Thoracic aorta (tissue), 2 donors: ENCODE measurements around the gene EMSY. TPM values are rescaled to one million over a fixed set of nuclear protein-coding genes. Genes with fewer than 3 reads are reported as not detected.

ENCODE experiments used
- ATAC-seq: fragments of 150-250 bp; one replicate; pipeline ENCODE4 v1.8.0; 2017; ENCODE audit warnings: low read depth; ENCODE audit not compliant: insufficient number of reproducible peaks, low FRiP score
- DNase-seq: peaks from one replicate; pipeline ENCODE4 v3.0.0-alpha.2; 2020; ENCODE audit warnings: low spot score
- H3K27ac ChIP-seq, 2 donors: fragments of 200-600 bp; sonication (generic); 1 replicate in 1 of 2; 2 replicates in 1 of 2; pipeline ENCODE4 v1.5.1; 2016; ENCODE audit warnings: mild to moderate bottlenecking in 2 of 2, moderate library complexity in 2 of 2
- H3K27me3 ChIP-seq: fragments of 200-600 bp; sonication (generic); replicated peaks from 2 replicates; pipeline ENCODE4 v1.6.0; 2016; ENCODE audit warnings: mild to moderate bottlenecking; ENCODE audit not compliant: insufficient read depth
- H3K36me3 ChIP-seq: fragments of 200-600 bp; sonication (generic); one replicate; pipeline ENCODE4 v1.5.1; 2016
- H3K4me1 ChIP-seq, 2 donors: fragments of 200-600 bp; sonication (generic); 1 replicate in 1 of 2; 2 replicates in 1 of 2; pipeline versions ENCODE4 v1.5.1 to v1.6.0; 2016; ENCODE audit warnings: low read depth in 2 of 2, mild to moderate bottlenecking in 1 of 2; ENCODE audit not compliant: control insufficient read depth in 1 of 2
- H3K4me3 ChIP-seq: fragments of 200-600 bp; sonication (generic); 2 replicates; pipeline ENCODE4 v1.5.1; 2016; ENCODE audit warnings: mild to moderate bottlenecking
- H3K9me3 ChIP-seq: fragments of 200-600 bp; sonication (generic); 2 replicates; pipeline ENCODE4 v1.5.1; 2016
- total RNA-seq, 2 donors: library from RNA; depleted of rRNA; stranded (reverse); fragments of >200 nt; gene quantifications; one replicate each; pipeline versions ENCODE4 v1.1.0 to v1.2.3, GENCODE V29; 2016
- TF ChIP-seq, protein P1 (sequence below): fragments of 200-600 bp; sonication (generic); IDR thresholded peaks from one replicate; pipeline ENCODE4 v1.5.1; 2019; ENCODE audit warnings: antibody characterized with exemption

EMSY gene
- total RNA-seq, 2 donors from 2014 or later: 53.5 to 73.2 TPM

DNA sequence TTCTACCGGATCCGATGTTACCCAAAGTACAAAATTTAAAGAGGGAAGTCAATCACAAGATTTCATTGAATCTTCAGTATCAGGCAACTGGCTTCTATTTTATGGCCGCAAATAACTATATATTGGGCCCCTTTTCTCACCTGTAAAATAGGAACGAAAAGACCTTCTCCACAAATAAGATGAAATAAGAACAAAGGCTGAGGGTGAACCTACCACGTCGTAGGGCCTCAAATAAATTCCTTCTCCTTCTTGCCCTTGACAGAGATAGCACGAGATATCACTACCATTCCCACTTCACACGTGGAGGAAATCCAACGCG, 794 bp upstream of the EMSY start:
- DNase-seq (no peak), ATAC-seq (no peak)
- Histone ChIP-seq H3K4me1 (peaks cover 3 to 19% of the 10 kb centered on the region in 2 donors), H3K27me3 (no peaks in the 10 kb centered on the region), H3K4me3 (peak overlapping the region; percentile 85), H3K36me3 (no peaks in the 10 kb centered on the region), H3K27ac (peak overlapping the region; percentile 66 to 80), H3K9me3 (no peaks in the 10 kb centered on the region)
- TF ChIP-seq, protein P1, sequence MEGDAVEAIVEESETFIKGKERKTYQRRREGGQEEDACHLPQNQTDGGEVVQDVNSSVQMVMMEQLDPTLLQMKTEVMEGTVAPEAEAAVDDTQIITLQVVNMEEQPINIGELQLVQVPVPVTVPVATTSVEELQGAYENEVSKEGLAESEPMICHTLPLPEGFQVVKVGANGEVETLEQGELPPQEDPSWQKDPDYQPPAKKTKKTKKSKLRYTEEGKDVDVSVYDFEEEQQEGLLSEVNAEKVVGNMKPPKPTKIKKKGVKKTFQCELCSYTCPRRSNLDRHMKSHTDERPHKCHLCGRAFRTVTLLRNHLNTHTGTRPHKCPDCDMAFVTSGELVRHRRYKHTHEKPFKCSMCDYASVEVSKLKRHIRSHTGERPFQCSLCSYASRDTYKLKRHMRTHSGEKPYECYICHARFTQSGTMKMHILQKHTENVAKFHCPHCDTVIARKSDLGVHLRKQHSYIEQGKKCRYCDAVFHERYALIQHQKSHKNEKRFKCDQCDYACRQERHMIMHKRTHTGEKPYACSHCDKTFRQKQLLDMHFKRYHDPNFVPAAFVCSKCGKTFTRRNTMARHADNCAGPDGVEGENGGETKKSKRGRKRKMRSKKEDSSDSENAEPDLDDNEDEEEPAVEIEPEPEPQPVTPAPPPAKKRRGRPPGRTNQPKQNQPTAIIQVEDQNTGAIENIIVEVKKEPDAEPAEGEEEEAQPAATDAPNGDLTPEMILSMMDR: no peak

- TF ChIP-seq, protein P1: no peak
- peak overlapping the region; percentile 85 to 88 for H3K27ac ChIP-seq
- H3K27me3 ChIP-seq: no peaks in the 10 kb centered on the region
- H3K4me3 ChIP-seq: peak overlapping the region; percentile 85
- peak; percentile 17 for ATAC-seq
- no peaks in the 10 kb centered on the region for H3K9me3 ChIP-seq
- no peaks in the 10 kb centered on the region for H3K36me3 ChIP-seq
- DNase-seq: peak; percentile 46
- peaks cover 3 to 19% of the 10 kb centered on the region in 2 donors for H3K4me1 ChIP-seq
Observed at GRCh38 chr11:76445121-76446084, 585 bp downstream of the EMSY start.

- DNase-seq: no peak
- H3K9me3 ChIP-seq: no peaks in the 10 kb centered on the region
- H3K27me3 ChIP-seq: no peaks in the 10 kb centered on the region
- peaks cover 16% of the 10 kb centered on the region for H3K36me3 ChIP-seq
- peaks cover 3 to 15% of the 10 kb centered on the region in 2 donors for H3K4me1 ChIP-seq
- no peak overlapping the region for H3K27ac ChIP-seq
- ATAC-seq: no peak
- H3K4me3 ChIP-seq: no peak overlapping the region
- TF ChIP-seq, protein P1: no peak
Observed at GRCh38 chr11:76448506-76448905, 3.7 kb downstream of the EMSY start.

DNA sequence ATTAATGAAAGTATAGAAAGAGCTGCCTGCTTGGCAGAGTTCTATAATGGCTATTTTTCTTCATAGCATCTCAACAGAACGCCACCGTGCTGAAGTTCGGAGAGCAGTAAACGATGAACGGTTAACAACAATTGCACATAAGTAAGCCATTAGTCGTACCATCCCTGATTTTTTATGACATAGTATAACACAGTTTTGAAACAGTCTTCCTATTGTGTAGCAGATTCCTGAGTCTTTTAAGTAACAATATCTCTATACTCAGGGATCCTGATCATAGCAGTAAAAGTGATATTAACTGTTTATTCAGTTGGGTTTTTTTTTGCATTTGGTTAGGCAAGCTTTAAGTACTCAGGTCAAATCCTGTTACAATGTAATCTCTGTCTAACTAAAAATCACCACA, 8.4 kb downstream of the EMSY start:
- no peak overlapping the region for H3K4me3 ChIP-seq
- no peaks in the 10 kb centered on the region for H3K27me3 ChIP-seq
- H3K4me1 ChIP-seq: peaks cover 0 to 3% of the 10 kb centered on the region in 2 donors
- peaks cover 23% of the 10 kb centered on the region for H3K36me3 ChIP-seq
- no peak for DNase-seq
- TF ChIP-seq, protein P1: no peak
- no peaks in the 10 kb centered on the region for H3K9me3 ChIP-seq
- H3K27ac ChIP-seq: no peak overlapping the region
- ATAC-seq: no peak

GRCh38 chr11:76455331-76455730, 10.5 kb downstream of the EMSY start:
- ATAC-seq: no peak
- no peak overlapping the region for H3K4me3 ChIP-seq
- H3K36me3 ChIP-seq: peaks cover 27% of the 10 kb centered on the region
- TF ChIP-seq, protein P1: no peak
- no peaks in the 10 kb centered on the region for H3K9me3 ChIP-seq
- no peaks in the 10 kb centered on the region for H3K27me3 ChIP-seq
- DNase-seq: no peak
- H3K27ac ChIP-seq: no peak overlapping the region
- peaks cover 0 to 3% of the 10 kb centered on the region in 2 donors for H3K4me1 ChIP-seq
